Mammary microvascular endothelial cell (primary cell): ENCODE results near the gene NAALADL2. TPM values are rescaled to one million over a fixed set of nuclear protein-coding genes. Genes with fewer than 3 reads are reported as not detected.

ENCODE experiments used
- total RNA-seq: library from RNA; depleted of rRNA; stranded (reverse); fragments of >200 nt; gene quantifications from 2 replicates; pipeline ENCODE4 v1.2.3, GENCODE V29; 2015

The NAALADL2 gene
- 0.13 and 0.34 TPM in 2 replicates for total RNA-seq

GRCh38 chr3:174859114-174859735 lies at the start of gene NAALADL2:
TSS of gene NAALADL2 (plus strand) at chr3:174859334.

